GOT3 (cell line): ENCODE measurements around the gene GRN.
A peak's percentile ranks its signal among the peaks of the same experiment; 100 is the strongest.

Source experiments
- DNase-seq: peaks from one replicate; lab custom pipeline; 2025; ENCODE audit warnings: mixed read lengths; lab: John Stamatoyannopoulos, UW

Gene GRN

DNA sequence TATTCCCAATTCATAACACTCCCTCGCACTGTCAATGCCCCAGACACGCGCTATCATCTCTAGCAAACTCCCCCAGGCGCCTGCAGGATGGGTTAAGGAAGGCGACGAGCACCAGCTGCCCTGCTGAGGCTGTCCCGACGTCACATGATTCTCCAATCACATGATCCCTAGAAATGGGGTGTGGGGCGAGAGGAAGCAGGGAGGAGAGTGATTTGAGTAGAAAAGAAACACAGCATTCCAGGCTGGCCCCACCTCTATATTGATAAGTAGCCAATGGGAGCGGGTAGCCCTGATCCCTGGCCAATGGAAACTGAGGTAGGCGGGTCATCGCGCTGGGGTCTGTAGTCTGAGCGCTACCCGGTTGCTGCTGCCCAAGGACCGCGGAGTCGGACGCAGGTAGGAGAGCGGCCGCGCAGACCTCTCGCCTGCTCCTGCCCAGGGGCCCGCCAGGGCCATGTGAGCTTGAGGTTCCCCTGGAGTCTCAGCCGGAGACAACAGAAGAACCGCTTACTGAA is at the start of gene GRN:
Gene GRN (plus strand): TSS at position 364 of the 515 bp plus-strand sequence. CDS start 3,863 bp downstream, outside the sequence.
- DNase-seq = peak; percentile 70

DNA sequence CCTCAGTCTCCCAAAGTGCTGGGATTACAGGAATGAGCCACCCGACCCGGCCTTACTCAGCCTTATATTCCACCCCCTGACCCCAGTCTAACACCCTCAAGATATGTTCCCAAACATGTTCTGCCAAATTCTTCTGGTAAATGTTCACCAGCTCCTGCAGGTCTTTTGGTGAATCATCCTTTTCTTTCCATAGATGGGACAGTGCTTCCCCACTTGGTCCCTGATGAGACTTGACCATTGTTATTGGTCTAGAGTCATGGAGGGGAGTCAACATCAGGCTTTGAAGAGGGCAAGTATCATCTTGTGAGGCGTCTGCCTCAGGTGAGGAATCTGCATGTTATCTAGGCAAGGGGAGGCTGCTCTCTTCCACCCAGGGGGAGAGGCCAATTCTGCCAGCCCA is 47.1 kb upstream of the GRN start:
- no peak for DNase-seq

DNA sequence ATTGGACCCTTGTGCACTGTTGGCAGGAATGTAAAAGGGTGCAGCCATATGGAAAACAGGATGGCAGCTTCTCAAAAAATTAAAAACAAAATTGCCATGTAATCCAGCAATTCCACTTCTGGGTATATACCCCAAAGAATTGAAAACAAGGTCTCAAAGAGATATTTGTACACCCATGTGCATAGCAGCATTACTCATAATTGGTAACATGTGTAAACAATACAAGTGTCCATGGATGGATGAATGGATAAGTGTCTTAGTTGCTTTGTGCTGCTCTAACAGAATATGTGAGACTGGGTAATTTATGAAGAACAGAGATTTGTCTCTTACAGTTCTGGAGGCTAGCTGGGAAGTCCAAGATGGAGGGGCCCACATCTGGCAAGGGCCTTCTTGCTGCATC is 40.5 kb upstream of the GRN start:
- DNase-seq = no peak

DNA sequence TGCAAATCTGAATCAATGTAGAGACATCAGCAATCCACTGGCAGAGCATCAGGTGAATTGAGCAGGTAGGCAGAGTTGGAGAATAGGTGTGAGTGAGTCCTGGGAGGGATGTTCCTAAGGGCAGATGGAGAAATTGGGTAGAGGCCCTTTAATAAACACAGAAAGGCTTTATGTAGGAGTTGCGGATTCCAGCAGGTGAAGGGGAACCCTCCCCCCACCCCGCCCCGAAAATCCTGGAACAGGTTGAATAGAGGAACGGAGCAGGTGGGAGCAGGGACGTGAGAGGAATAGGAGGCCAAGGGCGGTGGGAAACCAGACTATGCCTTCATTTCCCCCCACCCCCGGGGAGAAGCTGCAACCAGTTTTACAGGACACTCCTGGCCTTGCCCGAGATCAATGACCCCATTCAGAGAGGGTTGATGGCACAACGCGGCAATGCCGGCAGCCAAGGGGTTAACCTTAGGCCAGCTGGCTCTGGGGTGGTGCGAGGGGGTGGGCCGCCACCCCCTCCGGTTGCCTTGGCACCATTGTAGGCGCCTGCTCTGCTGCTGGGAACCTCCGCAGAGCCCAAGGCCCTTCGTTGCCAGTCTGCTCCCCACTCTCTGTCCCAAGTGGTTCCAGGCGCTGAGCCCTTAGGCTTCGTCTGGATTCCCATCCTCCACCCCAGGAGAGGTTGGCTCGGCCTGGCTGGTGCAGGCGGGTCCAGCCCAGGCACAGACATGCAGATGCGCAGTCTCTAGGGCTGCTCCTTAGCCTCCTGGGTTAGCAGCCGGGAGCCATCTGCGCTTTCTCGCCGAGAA is 37.5 kb upstream of the GRN start:
- no peak for DNase-seq

DNA sequence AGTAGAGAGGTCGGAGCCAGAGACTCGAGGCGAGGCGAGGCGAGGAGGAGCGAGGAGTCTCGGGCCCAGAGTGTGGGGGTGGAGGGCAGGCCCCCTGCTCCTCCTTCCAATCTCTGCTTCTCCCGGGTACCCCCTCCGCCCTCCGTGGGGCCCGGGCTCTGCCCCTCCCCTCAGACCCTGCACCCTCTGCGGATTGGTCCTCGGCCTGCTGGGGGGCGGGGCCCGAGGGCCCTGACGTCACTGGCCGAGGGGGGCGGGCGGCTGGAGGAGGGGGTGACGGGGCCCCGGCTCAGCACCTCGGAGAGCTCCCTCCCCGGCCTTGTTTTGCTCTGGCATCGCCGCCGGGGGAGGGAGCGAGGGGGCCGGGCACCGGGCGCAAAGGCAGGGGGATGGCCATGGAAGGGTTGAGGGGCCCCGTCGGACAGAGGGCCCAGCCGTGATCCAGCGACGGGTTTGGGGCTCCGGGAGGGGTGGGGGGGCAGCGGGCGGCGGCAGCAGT is 36.7 kb upstream of the GRN start, which contains the start of gene RUNDC3A:
Gene RUNDC3A (plus strand): TSS at position 282 of the 499 bp plus-strand sequence. CDS start 232 bp downstream, outside the sequence.
- DNase-seq = peak; percentile 46

DNA sequence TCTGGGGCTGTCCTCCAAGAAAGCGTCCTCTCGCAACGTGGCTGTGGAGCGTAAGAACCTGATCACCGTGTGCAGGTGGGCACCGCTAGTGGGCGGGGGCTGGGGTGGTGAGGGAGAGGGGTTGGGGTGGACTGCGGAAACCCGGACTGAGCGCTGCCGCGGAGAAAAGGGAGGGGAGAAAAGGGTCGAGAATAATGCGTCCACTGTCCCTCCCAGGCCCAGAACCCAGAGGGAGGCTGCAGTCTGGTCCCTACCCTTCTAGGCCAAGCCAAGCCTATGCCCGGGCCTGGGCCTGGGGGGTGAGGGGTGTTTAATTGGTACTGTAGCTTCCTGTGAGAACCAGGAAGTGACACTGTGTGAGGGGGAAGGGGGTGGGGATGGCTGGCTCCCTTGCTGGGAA is 36.2 kb upstream of the GRN start:
- DNase-seq = no peak

DNA sequence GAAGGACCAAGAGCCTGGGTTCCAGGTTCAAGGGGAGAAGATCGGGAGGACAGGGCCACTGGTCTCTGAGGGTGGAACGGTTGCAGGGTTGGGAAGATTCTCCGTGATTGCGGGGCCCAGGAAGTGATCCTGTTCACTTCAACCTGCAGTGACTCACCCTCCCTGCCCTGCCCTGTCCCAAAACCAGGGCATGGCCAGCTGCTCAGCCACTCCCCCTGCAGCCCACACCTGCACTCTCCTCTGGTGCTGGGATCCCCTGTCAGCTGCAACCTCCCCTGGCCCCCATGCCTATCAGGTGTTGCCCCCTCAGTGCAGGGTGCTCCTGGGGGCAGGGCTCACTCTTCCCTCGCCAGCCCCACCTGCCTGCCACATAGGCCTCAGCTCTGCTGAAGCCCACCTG is 35.6 kb upstream of the GRN start:
- DNase-seq = no peak

DNA sequence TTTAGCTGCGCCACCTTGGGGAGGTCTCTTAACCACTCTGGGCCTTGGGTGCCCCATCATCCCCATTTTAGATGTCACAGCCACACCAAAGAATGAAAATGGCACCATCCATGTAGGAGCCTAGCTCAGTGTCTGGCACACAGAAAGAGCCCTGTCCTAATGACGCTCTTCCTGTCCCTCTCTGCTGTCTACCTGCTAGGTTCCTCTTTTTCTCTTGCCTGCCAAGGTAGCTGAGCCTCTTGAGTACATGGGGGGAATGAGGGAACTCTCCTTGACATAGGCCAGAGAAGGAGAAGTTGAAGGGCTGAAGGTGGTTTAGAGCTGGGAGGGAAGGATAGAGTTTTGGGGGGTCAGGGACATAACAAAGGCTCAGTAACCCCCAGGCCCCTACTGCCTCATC is 34.9 kb upstream of the GRN start:
- DNase-seq = no peak

DNA sequence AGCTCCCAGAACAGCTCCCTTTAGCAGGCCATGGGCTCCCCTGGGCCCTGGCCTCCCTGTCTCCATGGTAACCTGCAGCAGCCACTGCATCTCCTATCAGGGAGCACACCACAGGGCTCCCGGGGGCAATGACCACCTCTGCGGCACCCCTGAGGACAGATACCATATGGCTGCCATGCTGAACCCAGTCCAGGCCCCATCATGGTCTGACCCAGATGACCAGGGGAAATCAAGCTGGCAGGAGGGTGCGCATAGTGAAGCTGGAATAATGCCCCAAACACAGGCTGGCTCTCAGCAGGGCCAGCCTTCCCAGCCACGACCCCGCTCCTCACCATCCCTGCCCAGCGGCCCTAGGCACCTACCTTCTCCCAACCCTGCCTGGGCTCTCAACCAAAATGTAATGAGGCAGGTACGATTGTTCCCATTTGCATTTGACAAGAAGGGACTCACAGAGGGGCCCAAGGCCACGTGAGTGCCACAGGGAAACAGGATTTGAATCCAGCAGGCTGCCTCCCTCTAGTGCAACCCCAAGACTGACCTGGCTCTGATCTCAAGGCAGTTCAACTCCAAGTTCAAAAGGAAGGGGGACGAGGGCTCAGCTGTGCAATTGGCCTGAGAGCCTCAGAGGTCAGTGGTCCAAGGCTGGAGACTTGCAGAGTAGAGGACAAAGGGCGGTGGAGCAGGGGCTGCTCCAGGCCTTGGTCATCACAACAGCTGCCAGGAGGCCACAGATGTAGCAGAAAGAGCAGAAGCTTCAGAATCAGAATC is 34.3 kb upstream of the GRN start:
- no peak for DNase-seq

DNA sequence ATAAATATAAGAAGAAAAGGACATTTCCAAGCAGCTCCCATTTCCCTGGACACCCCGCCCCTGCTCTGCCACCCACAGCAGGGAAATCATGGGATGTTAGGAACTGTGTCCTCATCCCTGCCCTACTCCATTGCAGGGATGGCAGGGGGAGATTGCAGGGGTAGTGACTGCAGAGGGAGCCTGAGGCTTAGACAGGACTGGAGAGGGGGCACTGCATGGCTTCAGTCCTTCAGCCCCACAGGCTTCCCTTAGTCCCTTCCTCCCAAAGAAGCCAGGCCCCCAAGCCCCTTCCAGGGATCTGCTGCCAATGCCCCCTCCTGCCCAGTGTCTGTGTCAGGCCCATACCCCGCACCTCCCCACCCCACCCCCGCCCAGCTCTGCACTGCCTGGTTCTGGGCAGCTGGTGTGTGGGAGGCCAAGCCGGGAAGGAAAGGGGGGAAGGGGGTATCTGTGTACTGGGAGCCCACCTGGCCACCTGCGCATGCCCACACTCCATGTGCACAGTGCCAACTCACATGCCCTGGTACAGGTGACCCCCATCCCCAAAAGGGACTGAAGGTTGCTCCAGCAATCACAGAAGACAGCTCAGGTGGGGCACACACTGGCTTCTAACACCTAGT is 33.4 kb upstream of the GRN start:
- no peak for DNase-seq

DNA sequence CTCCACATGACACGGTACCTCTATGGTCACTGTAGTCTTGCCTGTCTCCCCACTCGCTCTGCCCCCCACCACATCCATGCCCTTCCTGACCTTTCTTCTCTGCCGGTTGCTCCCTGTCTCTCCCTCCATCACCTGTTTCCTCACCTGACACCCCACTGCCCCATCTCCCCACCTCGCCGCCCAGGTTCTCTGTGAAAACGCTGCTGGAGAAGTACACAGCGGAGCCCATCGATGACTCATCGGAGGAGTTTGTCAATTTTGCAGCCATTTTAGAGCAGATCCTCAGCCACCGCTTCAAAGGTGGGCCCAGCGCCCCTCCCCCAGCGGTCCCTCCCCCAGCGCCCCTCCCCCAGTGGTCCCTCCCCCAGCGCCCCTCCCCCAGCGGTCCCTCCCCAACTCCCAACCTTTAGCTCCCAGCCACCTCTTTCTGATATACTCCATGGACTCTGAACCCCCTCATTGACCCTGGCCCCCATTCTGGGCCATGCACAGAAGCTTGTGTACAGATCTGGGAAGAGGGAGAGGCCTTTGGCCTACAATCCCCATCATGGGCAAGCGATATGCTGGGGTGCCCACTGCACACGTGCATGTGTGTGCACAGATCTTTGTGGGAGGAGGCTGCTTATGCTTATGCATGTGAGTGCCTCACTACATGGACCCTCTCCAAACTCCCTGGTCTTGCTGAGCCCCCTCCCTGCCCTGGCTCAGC is 32.6 kb upstream of the GRN start:
- DNase-seq = no peak

DNA sequence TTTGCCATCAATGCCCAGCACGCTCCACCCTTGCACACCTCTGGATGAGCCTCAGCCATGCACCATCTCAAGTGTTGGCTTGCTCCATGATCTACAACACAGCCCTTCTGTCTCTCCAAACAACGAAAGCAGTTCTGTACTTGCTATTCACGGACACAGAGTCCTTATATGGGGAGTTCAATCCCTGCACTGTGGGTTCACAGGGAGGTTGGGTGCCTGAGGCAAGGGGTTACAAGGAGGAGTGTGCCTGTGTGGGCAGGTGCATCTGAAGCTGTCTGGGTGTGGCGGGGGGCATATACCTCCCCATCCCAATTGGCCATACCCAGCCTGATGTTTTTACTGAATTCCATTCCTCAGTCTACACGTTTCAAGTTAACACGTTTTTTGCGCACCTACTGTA is 31.1 kb upstream of the GRN start:
- no peak for DNase-seq

DNA sequence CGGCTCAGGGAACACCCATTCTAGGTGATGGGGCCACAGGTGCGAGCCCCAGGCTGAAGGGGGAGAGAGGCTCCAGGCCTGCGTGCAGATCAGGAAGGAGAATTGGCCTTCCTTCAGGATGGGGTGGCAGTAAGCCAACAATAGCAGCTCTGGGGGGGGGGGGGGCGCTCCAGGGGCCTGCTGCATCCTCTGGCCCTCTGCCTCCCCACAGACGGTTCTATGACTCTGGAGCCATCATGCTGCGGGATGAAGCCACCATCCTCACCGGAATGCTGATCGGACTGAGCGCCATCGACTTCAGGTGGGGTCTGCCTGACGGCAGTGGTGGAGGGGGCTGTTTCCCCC is 30.6 kb upstream of the GRN start:
- DNase-seq = no peak

DNA sequence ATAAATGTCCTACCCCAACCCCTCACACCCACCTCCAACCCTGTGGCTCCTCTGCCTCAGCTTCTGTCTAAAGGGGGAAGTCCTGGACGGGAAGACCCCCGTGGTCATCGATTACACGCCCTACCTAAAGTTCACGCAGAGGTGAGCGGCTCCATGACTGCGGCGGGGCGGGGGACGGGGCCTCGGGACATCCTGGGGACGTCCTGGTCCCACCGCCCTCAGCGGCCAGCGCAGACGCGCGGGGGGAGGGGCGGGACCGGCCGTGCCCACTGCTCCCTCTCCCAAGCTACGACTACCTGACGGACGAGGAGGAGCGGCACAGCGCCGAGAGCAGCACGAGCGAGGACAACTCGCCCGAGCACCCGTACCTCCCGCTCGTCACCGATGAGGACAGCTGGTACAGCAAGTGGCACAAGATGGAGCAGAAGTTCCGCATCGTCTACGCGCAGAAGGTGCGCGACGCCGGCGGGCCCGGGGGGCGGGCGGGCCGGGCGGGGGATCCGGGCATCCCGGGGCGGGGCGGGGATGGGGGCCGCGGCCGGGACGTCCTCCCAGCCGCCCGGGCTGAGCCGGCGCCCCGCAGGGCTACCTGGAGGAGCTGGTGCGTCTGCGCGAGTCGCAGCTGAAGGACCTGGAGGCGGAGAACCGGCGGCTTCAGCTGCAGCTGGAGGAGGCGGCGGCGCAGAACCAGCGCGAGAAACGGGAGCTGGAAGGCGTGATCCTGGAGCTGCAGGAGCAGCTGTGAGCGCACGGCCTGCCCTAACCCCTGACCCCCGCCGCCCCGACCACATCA is 30.0 kb upstream of the GRN start:
- DNase-seq = no peak

DNA sequence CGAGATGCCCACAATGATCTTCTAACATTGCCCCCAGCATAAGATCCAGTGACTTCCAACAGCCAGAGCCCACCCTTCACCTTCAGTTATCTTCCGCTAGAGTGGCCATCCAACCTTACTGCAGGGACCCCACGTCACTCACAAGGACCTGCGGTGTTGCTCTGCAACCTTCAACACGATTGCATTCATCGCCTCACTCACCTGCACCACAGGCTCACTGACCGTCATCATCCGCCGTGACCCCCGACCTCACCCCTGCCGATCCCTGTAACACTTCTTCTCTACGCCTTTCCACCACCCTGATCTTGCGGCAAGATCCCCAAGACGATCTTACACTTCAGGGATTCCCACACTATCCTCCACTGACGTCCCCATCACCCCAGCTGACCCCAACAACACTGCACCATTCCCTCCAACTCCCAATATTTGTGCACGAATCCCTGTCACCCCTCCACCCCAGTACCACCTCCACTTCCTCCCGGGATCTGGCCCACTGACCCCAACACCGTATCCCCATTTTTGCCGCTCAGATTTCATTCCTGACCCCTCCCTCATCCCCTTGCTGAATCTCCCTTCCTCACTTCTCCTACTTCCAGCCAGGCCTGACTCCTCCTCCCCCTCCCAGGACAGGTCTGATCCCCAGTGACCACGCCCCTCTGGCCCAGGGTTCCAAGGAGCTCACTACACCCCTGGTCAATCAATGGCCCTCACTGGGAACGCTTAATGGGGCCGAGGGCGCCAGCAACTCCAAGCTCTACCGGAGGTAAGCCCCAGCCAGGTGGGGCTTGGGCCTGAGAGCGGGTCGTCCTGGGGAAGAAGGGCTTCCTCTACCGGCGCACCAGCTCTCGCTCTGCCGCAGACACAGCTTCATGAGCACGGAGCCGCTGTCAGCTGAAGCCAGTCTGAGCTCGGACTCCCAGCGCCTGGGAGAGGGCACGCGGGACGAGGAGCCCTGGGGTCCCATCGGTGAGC is 29.1 kb upstream of the GRN start:
- DNase-seq = no peak

DNA sequence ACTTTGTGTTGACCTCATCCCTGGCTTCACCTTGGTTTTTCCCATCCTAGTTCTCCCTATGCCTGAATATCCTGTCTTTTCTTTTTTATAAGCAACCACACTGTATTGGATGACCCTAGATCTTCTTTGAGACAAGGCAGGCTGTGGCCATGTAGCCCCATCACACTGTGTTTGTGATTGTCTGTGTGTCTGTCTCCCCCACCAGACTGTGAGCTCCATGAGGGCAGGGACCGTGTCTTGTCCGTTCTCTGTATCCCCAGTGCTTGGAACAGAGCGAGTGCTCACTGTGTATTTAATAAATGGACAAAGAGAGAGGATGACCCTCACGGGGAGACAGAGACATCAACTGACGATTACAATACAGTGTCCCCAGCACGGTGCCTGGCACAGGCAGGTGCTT is 27.6 kb upstream of the GRN start:
- DNase-seq = no peak

DNA sequence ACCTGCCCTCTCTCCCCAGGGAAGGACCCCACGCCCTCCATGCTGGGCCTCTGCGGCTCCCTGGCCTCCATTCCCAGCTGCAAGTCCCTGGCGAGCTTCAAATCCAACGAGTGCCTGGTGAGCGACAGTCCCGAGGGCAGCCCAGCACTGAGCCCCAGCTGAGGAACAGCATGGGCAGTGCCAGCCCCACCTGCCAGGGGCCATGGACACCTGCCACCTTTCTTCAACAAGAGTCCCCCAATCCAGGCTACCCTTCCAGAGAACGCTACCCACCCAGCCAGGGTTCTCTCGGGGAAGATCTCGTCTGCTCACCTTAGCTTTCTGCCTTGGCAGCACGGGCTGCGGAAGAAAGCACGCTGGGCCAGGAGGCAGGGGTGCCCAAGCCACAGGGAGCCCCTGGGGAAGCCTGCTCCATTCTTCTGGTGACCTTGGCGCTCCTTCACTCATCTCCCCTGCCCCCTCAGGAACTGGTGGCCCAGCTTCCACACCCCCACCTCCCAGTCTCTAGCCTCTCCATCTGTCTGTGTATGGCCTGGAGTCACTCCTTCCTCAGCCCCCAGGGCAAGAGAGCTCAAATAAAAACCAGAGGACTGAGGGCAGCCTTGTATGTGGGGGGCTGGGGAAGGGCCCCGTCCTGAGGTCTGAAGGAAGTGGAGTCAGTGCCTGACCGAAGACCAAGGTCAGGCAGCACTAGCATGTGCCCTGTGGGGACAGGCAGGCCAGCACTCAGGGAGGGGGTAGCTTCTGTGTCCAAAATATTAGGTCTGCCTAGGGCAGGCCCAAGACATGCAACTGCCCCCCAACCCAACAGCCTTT is 26.8 kb upstream of the GRN start:
- no peak for DNase-seq

DNA sequence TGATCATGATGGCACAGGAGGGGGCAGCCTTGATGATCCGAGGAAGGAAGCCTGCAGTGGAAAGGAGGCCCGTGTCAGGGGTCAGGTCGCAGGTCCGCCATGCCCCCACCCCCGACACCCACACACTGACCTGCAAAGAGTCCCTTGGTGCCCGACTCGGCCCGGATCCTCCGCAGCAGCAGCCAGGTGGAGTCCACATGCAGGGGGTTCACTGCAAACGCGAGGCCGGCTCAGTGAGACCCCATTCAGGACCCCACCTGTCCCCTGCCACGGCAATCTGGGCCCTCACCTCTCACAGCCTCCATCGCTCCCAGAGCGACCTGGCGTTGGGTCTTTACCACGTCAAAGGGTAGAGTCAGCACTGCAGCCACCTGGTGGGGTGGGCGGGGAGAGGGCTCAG is 25.0 kb upstream of the GRN start:
- no peak for DNase-seq
